PFSK-1 (cell line): ENCODE data around the gene MARCHF2.

ENCODE experiments used
- FOXP2 ChIP-seq: optimal IDR thresholded peaks from 2 replicates; pipeline ENCODE3; 2011; ENCODE audit warnings: borderline replicate concordance, control low read depth, inconsistent platforms; ENCODE audit not compliant: insufficient read depth; ENCODE audit errors: extremely low read length, extremely low read depth
- POLR2AphosphoS5 ChIP-seq: IDR thresholded peaks from 2 replicates; pipeline ENCODE4 v1.6.1; 2012; ENCODE audit warnings: low read depth, mild to moderate bottlenecking, control low read depth, low read length, moderate library complexity
- REST ChIP-seq, 2 experiments: IDR thresholded peaks; 2 replicates each; pipeline versions ENCODE4 v1.6.1 to v1.8.0; 2011 to 2012; ENCODE audit warnings: low read depth in 2 of 2, low read length in 2 of 2, control low read depth in 1 of 2, inconsistent platforms in 1 of 2, mild to moderate bottlenecking in 1 of 2, moderate library complexity in 1 of 2; ENCODE audit not compliant: insufficient read depth in 1 of 2
- SIN3A ChIP-seq: IDR thresholded peaks from 2 replicates; pipeline ENCODE4 v1.6.1; 2012; ENCODE audit warnings: mild to moderate bottlenecking, low read length, moderate library complexity, borderline replicate concordance; ENCODE audit not compliant: insufficient read depth
- TAF1 ChIP-seq: IDR thresholded peaks from 2 replicates; pipeline ENCODE4 v1.6.1; 2012; ENCODE audit warnings: low read length, control low read depth, borderline replicate concordance; ENCODE audit not compliant: insufficient read depth

The MARCHF2 gene

DNA sequence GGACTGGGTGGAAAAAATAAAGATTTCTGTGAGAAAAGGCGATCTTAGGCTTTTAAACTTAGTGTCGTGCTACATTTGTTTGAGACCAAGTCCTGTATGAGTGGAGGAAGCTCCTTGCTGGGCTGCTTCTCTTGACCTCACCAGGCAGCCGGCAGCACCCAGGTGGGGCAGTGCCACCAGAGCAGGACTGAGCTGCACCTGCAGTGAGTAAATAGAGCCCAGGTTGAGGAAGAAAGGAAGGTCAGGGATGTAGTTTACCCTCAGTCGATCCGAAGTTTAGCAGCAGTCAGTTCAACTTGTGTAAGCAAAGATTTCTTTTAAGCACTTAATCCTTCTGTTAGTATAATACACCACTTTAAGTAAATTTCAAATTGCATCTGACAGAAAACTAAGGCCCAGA lies 45.3 kb downstream of the MARCHF2 start:
- TF ChIP-seq TAF1, result no peak
- TF ChIP-seq POLR2AphosphoS5, result no peak
- no peak for TF ChIP-seq FOXP2
- no peak for TF ChIP-seq SIN3A
- TF ChIP-seq REST (IDR thresholded peaks at IDR 0.05; ENCODE audit: insufficient read depth in 1 of 2, low read depth in 2 of 2, low read length in 2 of 2), result no peak

DNA sequence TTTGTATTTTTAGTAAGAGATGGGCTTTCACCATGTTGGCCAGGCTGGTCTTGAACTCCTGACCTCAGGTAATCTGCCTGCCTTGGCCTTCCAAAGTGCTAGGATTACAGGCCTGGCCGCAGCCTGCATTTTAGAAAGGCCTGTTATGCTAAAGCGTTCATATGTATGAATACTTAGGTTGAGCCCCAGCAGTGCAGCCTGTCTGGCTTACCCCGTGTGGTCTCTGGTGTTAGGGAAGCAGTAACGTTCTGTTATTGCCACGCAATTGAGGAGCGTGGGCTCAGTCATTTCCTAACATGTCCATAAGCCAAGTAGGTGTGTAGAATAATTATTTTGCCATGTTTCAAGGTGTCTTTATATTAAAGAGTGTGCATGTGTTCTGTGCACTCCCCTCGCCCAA lies 46.0 kb downstream of the MARCHF2 start:
- TF ChIP-seq REST (IDR thresholded peaks at IDR 0.05; ENCODE audit: insufficient read depth in 1 of 2, low read depth in 2 of 2, low read length in 2 of 2), result no peak

DNA sequence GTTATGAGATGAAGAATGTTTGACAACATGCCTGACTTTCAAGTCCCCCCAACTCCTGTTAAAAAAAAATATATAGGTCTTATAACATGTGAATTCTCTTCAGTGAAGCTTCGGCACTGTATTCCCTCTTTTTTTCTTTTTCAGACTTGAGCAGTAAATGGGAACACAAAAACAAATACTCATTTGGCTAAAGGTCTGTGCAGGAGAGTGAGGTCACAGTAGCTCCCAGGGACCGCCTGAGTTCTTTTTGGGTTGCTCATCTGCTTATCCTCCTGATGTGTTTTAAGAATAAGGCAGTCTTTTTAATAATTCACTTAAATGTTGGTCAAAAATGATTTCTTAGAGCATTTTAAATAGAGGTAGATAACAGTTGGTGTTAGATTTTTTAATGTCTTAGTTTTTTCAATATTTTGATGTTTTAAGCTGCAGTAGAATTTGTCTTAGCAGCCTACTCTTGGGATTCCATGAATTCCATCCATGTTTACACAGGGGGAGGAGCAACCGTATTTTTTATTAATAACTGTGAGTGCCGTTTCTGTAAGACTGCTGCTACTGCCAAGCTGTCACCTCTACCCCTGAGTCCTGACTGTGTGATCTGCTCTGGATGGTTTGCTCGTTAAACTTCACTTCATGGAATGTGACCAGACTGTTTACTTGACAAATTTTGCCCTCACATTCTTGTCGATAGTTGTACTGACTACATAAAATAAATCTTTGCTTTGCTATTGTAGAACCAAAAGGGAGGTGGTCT lies 46.6 kb downstream of the MARCHF2 start:
- TF ChIP-seq FOXP2 (no peak), SIN3A (no peak), TAF1 (no peak), POLR2AphosphoS5 (no peak), REST (IDR thresholded peaks at IDR 0.05; ENCODE audit: insufficient read depth in 1 of 2, low read depth in 2 of 2, low read length in 2 of 2) (no peak)

GRCh38 chr19:8460516-8461298 lies 47.6 kb downstream of the MARCHF2 start:
- TF ChIP-seq POLR2AphosphoS5 (no peak), REST (IDR thresholded peaks at IDR 0.05; ENCODE audit: insufficient read depth in 1 of 2, low read depth in 2 of 2, low read length in 2 of 2) (no peak), TAF1 (no peak), SIN3A (no peak), FOXP2 (no peak)
